Breast epithelium (tissue), 3 donors: ENCODE results near the gene OR6M1.

Experiments
- CTCF ChIP-seq, 3 donors: fragments of 450-650 bp; IDR thresholded peaks; one replicate each; pipeline ENCODE4 v1.5.1; 2016 to 2017; ENCODE audit warnings: antibody characterized with exemption in 3 of 3, mild to moderate bottlenecking in 3 of 3, moderate library complexity in 3 of 3
- POLR2A ChIP-seq: fragments of 450-650 bp; IDR thresholded peaks from one replicate; pipeline ENCODE4 v1.6.1; 2016; ENCODE audit warnings: antibody characterized with exemption, mild to moderate bottlenecking, moderate library complexity
- POLR2AphosphoS5 ChIP-seq, 3 donors: sonication (generic); formaldehyde crosslinking; IDR thresholded peaks; one replicate each; pipeline ENCODE4 v1.6.1; 2017; ENCODE audit warnings: antibody characterized with exemption in 3 of 3

- no peak for TF ChIP-seq POLR2AphosphoS5 (IDR thresholded peaks at IDR 0.05)
- TF ChIP-seq CTCF (IDR thresholded peaks at IDR 0.05): no peak
- no peak for TF ChIP-seq POLR2A
Measured at GRCh38 chr11:123778511-123778910, 27.6 kb downstream of the OR6M1 start.
